Measurements from ENCODE around the gene ATP10D.

DNA sequence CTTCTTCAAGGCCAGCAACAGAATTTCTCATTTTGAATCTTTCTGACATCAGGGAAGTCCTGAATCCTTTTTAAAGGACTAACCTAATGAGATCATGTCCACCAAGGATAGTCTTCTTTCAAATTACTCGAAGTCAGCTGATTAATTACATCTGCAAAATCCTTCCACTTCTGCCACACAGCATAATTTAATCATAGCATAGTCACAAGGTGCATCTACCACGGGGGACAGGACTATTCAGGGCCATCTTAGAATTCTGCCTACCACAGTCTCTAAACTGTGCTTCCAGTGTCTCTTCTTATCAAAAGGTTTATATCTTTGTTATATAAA lies 53.7 kb downstream of the ATP10D start:
- TF ChIP-seq POLR2AphosphoS5 (IDR thresholded peaks at IDR 0.05) (no peak), POLR2A (IDR thresholded peaks at IDR 0.05) (no peak)
- TF ChIP-seq, protein P1, sequence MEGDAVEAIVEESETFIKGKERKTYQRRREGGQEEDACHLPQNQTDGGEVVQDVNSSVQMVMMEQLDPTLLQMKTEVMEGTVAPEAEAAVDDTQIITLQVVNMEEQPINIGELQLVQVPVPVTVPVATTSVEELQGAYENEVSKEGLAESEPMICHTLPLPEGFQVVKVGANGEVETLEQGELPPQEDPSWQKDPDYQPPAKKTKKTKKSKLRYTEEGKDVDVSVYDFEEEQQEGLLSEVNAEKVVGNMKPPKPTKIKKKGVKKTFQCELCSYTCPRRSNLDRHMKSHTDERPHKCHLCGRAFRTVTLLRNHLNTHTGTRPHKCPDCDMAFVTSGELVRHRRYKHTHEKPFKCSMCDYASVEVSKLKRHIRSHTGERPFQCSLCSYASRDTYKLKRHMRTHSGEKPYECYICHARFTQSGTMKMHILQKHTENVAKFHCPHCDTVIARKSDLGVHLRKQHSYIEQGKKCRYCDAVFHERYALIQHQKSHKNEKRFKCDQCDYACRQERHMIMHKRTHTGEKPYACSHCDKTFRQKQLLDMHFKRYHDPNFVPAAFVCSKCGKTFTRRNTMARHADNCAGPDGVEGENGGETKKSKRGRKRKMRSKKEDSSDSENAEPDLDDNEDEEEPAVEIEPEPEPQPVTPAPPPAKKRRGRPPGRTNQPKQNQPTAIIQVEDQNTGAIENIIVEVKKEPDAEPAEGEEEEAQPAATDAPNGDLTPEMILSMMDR (IDR thresholded peaks at IDR 0.05) = no peak

Measured in upper lobe of left lung (tissue), 4 donors.